ENCODE data around the gene NFATC2. TPM values are rescaled to one million over a fixed set of nuclear protein-coding genes. Genes with fewer than 3 reads are reported as not detected.

The NFATC2 gene
- polyA plus RNA-seq, 1 of the 3 experiments (the other 2 are of a cell fraction), result 0.36 TPM

DNA sequence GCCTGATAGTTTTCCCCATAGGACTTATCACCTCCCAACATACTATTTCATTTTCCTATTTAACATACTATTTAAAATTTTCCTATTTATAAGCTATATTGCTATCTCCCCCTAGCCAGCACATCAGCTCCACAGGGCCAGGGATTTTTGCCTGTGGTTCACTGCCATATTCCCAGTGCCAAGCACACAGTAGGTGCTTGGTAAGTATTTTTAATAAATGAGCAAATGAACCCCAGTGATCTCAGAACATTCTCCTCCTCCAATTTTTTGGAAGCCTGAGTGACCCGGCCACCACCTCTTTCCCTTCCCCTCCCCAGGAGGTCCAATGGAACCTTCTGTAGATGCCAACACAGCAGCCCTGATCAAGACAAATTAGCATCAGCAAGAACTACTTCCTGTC, 33.3 kb downstream of the NFATC2 start:
- Histone ChIP-seq H3K9ac (no peak overlapping the region), H3K9me2 (no peaks in the 10 kb centered on the region), H2AFZ (ENCODE audit: low read depth) (no peak overlapping the region), H3K79me2 (ENCODE audit: insufficient read depth) (no peaks in the 10 kb centered on the region; the same call in 1 of the 2 replicates), H3K4me3 (ENCODE audit: low read depth in 2 of 2, low read length in 1 of 2) (no peak overlapping the region), H3K27ac (ENCODE audit: low read depth in 2 of 2, low read length in 1 of 2) (no peak overlapping the region), H3K27me3 (ENCODE audit: insufficient read depth) (no peaks in the 10 kb centered on the region), H3K4me1 (ENCODE audit: control insufficient read depth in 1 of 2, insufficient read depth in 2 of 2, low read depth in 1 of 2, low read length in 1 of 2) (no peaks in the 10 kb centered on the region; a peak in 1 of 4 replicates), H3K36me3 (replicated peaks in 1 of 2; ENCODE audit: control insufficient read depth in 1 of 2, insufficient read depth in 2 of 2, low read length in 1 of 2) (no peaks in the 10 kb centered on the region), H4K20me1 (ENCODE audit: insufficient read depth) (no peaks in the 10 kb centered on the region), H3F3A (replicated peaks; ENCODE audit: insufficient read depth) (peaks cover 7% of the 10 kb centered on the region), H3K4me2 (no peak overlapping the region), H3K9me3 (no peaks in the 10 kb centered on the region)
- ChIA-PET POLR2A (no interaction called here), CTCF (interaction anchor here (1.3 kb wide), 1 partner anchor 26 kb away, joined by 3 read pairs; no protein-coding TSS in a partner anchor)
- DNase-seq, result no peak
- TF ChIP-seq, protein P1, sequence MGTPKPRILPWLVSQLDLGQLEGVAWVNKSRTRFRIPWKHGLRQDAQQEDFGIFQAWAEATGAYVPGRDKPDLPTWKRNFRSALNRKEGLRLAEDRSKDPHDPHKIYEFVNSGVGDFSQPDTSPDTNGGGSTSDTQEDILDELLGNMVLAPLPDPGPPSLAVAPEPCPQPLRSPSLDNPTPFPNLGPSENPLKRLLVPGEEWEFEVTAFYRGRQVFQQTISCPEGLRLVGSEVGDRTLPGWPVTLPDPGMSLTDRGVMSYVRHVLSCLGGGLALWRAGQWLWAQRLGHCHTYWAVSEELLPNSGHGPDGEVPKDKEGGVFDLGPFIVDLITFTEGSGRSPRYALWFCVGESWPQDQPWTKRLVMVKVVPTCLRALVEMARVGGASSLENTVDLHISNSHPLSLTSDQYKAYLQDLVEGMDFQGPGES (IDR thresholded peaks at IDR 0.05; ENCODE audit: low read depth, low read length), result no peak
- TF ChIP-seq MEF2A (IDR thresholded peaks at IDR 0.05; ENCODE audit: borderline replicate concordance, low read depth) (no peak), TEAD4 (IDR thresholded peaks at IDR 0.05; ENCODE audit: borderline replicate concordance, insufficient read depth) (no peak), RFX5 (IDR thresholded peaks at IDR 0.05; ENCODE audit: low read length) (no peak), SIN3A (IDR thresholded peaks at IDR 0.05; ENCODE audit: borderline replicate concordance, low read depth, low read length) (no peak), GABPA (IDR thresholded peaks at IDR 0.05; ENCODE audit: low read depth) (no peak), NFIC (IDR thresholded peaks at IDR 0.05; ENCODE audit: borderline replicate concordance) (no peak), POLR2AphosphoS5 (IDR thresholded peaks at IDR 0.05; ENCODE audit: low read depth, low read length) (no peak)
- TF ChIP-seq, protein P2, sequence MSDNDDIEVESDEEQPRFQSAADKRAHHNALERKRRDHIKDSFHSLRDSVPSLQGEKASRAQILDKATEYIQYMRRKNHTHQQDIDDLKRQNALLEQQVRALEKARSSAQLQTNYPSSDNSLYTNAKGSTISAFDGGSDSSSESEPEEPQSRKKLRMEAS (IDR thresholded peaks at IDR 0.05; ENCODE audit: low read depth), result no peak
- TF ChIP-seq, protein P3, sequence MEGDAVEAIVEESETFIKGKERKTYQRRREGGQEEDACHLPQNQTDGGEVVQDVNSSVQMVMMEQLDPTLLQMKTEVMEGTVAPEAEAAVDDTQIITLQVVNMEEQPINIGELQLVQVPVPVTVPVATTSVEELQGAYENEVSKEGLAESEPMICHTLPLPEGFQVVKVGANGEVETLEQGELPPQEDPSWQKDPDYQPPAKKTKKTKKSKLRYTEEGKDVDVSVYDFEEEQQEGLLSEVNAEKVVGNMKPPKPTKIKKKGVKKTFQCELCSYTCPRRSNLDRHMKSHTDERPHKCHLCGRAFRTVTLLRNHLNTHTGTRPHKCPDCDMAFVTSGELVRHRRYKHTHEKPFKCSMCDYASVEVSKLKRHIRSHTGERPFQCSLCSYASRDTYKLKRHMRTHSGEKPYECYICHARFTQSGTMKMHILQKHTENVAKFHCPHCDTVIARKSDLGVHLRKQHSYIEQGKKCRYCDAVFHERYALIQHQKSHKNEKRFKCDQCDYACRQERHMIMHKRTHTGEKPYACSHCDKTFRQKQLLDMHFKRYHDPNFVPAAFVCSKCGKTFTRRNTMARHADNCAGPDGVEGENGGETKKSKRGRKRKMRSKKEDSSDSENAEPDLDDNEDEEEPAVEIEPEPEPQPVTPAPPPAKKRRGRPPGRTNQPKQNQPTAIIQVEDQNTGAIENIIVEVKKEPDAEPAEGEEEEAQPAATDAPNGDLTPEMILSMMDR (IDR thresholded peaks at IDR 0.05), result no peak
- 100% methylated on average over 1 of the region's 1 CpG for WGBS (ENCODE audit: low lambda C conversion rate)

DNA sequence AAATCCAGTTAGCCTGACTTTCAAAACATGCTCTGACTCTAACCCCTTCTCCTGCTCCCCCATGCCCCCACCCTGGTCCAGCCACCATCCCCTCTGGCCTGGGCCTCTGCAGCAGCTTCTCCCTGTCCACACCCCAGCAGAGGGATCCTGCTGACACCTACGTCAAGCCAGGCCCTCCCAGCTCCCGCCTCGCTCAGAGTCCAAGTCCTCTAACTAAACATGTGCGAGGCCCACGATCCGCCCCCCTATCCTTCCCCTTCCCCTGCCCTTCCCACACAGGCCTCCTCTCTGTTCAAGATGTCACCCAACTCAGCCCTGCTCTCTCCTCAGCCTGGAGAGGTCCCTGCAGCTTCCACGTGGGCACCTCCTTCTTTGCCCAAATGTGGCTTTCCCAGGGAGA, 33.7 kb downstream of the NFATC2 start:
- Histone ChIP-seq H3K4me2 (no peak overlapping the region), H3K27ac (ENCODE audit: low read depth in 2 of 2, low read length in 1 of 2) (no peak overlapping the region), H3K4me1 (ENCODE audit: control insufficient read depth in 1 of 2, insufficient read depth in 2 of 2, low read depth in 1 of 2, low read length in 1 of 2) (no peaks in the 10 kb centered on the region; a peak in 1 of 4 replicates), H3K9ac (no peak overlapping the region), H3K9me3 (no peaks in the 10 kb centered on the region), H3F3A (replicated peaks; ENCODE audit: insufficient read depth) (peaks cover 7% of the 10 kb centered on the region), H3K27me3 (ENCODE audit: insufficient read depth) (no peaks in the 10 kb centered on the region), H3K36me3 (replicated peaks in 1 of 2; ENCODE audit: control insufficient read depth in 1 of 2, insufficient read depth in 2 of 2, low read length in 1 of 2) (no peaks in the 10 kb centered on the region), H3K79me2 (ENCODE audit: insufficient read depth) (no peaks in the 10 kb centered on the region; the same call in 1 of the 2 replicates), H2AFZ (ENCODE audit: low read depth) (no peak overlapping the region), H3K4me3 (ENCODE audit: low read depth in 2 of 2, low read length in 1 of 2) (no peak overlapping the region), H3K9me2 (no peaks in the 10 kb centered on the region), H4K20me1 (ENCODE audit: insufficient read depth) (no peaks in the 10 kb centered on the region)
- no peak for DNase-seq
- 97% methylated on average over 7 of the region's 7 CpGs for WGBS (ENCODE audit: low lambda C conversion rate)
- TF ChIP-seq, protein P4, sequence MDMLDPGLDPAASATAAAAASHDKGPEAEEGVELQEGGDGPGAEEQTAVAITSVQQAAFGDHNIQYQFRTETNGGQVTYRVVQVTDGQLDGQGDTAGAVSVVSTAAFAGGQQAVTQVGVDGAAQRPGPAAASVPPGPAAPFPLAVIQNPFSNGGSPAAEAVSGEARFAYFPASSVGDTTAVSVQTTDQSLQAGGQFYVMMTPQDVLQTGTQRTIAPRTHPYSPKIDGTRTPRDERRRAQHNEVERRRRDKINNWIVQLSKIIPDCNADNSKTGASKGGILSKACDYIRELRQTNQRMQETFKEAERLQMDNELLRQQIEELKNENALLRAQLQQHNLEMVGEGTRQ (IDR thresholded peaks at IDR 0.05; ENCODE audit: borderline replicate concordance, low read depth, low read length), result no peak
- ChIA-PET CTCF (no interaction called here), POLR2A (no interaction called here)
